Panc1 (cell line): ENCODE results near the gene NT5C1A. TPM values are rescaled to one million over a fixed set of nuclear protein-coding genes. Genes with fewer than 3 reads are reported as not detected.

Source experiments
- ATAC-seq: fragments of 200-7000 bp; cut with Tn5 transposase; 2 replicates; pipeline ENCODE4 v1.9.1; 2020; ENCODE audit warnings: mild to moderate bottlenecking, moderate library complexity
- BruUV-seq: library from RNA; stranded (reverse); fragments of 400-500 nt; replicated peaks from 2 replicates; lab custom pipeline; 2021; lab: Mats Ljungman, UMichigan
- CTCF ChIA-PET: fragments of 300-600 bp; sonication (Branson Sonifier 250); formaldehyde crosslinking; loops from one replicate; lab custom pipeline; 2022; ENCODE audit warnings: antibody characterized with exemption; lab: Charles Lee
- POLR2A ChIA-PET: fragments of 300-600 bp; sonication (Branson Sonifier 250); formaldehyde crosslinking; loops from one replicate; lab custom pipeline; 2022; ENCODE audit warnings: antibody characterized with exemption; lab: Charles Lee
- DNase-seq: peaks from one replicate; pipeline ENCODE4 v3.0.0-alpha.2; 2010; ENCODE audit warnings: low read depth, low spot score
- H3K27ac ChIP-seq: 2 replicates; pipeline ENCODE4 v1.5.1; 2011; ENCODE audit warnings: mild to moderate bottlenecking, low read length, inconsistent platforms
- H3K27me3 ChIP-seq: fragments of 200-500 bp; sonication (Bioruptor generic); 2 replicates; pipeline ENCODE4 v1.6.0; 2014; ENCODE audit warnings: low read length, inconsistent platforms; ENCODE audit not compliant: control insufficient read depth, insufficient read depth
- H3K36me3 ChIP-seq: fragments of 200-500 bp; sonication (Bioruptor generic); 2 replicates; pipeline ENCODE4 v1.5.1; 2014; ENCODE audit warnings: inconsistent platforms, mild to moderate bottlenecking, low read length, moderate library complexity; ENCODE audit not compliant: control insufficient read depth, insufficient read depth
- H3K4me1 ChIP-seq: 2 replicates; pipeline ENCODE4 v1.5.1; 2011; ENCODE audit warnings: inconsistent platforms, mild to moderate bottlenecking, low read length, moderate library complexity; ENCODE audit not compliant: control insufficient read depth, insufficient read depth
- H3K4me3 ChIP-seq, 2 experiments: 2 replicates each; pipeline ENCODE4 v1.5.1; 2011 to 2012; ENCODE audit warnings: low read depth in 2 of 2, low read length in 2 of 2, mild to moderate bottlenecking in 2 of 2, inconsistent platforms in 1 of 2, moderate library complexity in 1 of 2
- H3K9me3 ChIP-seq: fragments of 200-500 bp; sonication (Bioruptor generic); 2 replicates; pipeline ENCODE4 v1.5.1; 2014; ENCODE audit warnings: low read depth, mild to moderate bottlenecking, inconsistent platforms, low read length, moderate library complexity; ENCODE audit not compliant: control insufficient read depth, insufficient read depth
- CTCF ChIP-seq: fragments of 450-650 bp; IDR thresholded peaks from 2 replicates; pipeline ENCODE4 v1.5.1; 2017; ENCODE audit warnings: mild to moderate bottlenecking
- POLR2AphosphoS5 ChIP-seq: IDR thresholded peaks from 2 replicates; pipeline ENCODE4 v1.6.1; 2012; ENCODE audit warnings: mild to moderate bottlenecking, low read depth, low read length, moderate library complexity
- REST ChIP-seq, 2 experiments: IDR thresholded peaks; 2 replicates each; pipeline ENCODE4 v1.6.1; 2011 to 2012; ENCODE audit warnings: low read depth in 2 of 2, control low read depth in 1 of 2, low read length in 1 of 2, mild to moderate bottlenecking in 1 of 2, moderate library complexity in 1 of 2; ENCODE audit not compliant: insufficient read depth in 1 of 2
- SIN3A ChIP-seq: IDR thresholded peaks from 2 replicates; pipeline ENCODE4 v1.6.1; 2012; ENCODE audit warnings: low read depth, mild to moderate bottlenecking, low read length, moderate library complexity, borderline replicate concordance; ENCODE audit not compliant: insufficient read depth
- TCF7L2 ChIP-seq: IDR thresholded peaks from 2 replicates; pipeline ENCODE4 v1.6.1; 2011; ENCODE audit warnings: mild to moderate bottlenecking, low read depth, low read length, inconsistent platforms
- in situ Hi-C: cut with HindIII; loops from 2 replicates; pipeline ENCODE4 v1.10.0; 2016; ENCODE audit warnings: low sequenced_read_pairs, low pct_unique_long_range_greater_than_20kb
- intact Hi-C: fragments of 100-400 bp; cut with micrococcal nuclease; formaldehyde crosslinking; loops from one replicate; pipeline ENCODE4 v1.10.0; 2022; ENCODE audit not compliant: unreplicated experiment
- total RNA-seq: library from RNA; stranded (reverse); gene quantifications from one replicate; pipeline ENCODE4 v1.2.1, GENCODE V29; 2021; ENCODE audit not compliant: unreplicated experiment

Gene NT5C1A
- total RNA-seq, 1 experiment from 2014 or later, result not detected

- H3K9me3 ChIP-seq, result no peaks in the 10 kb centered on the region
- in situ Hi-C loops, result no loop called here
- 0 out of 2 replicates have a peak, but pooled peaks cover 2% of the 10 kb centered on the region for H3K4me1 ChIP-seq
- H3K4me3 ChIP-seq, result no peak overlapping the region
- ChIA-PET POLR2A (no interaction called here), CTCF (no interaction called here)
- intact Hi-C loops, result no loop called here
- no peaks in the 10 kb centered on the region for H3K36me3 ChIP-seq
- BruUV-seq, result no TSS peak
- no peak for TF ChIP-seq POLR2AphosphoS5
- TF ChIP-seq REST (IDR thresholded peaks at IDR 0.05; ENCODE audit: insufficient read depth in 1 of 2, low read depth in 2 of 2, low read length in 1 of 2), result no peak
- no peak for TF ChIP-seq SIN3A
- TF ChIP-seq CTCF, result no peak
- no peak for TF ChIP-seq TCF7L2
- DNase-seq (no peak), ATAC-seq (no peak)
- H3K27ac ChIP-seq, result no peak overlapping the region
- H3K27me3 ChIP-seq, result no peaks in the 10 kb centered on the region
Observed at GRCh38 chr1:39635871-39636210, 36.1 kb downstream of the NT5C1A start.

GRCh38 chr1:39635205-39635870 lies 36.6 kb downstream of the NT5C1A start:
- BruUV-seq, result no TSS peak
- in situ Hi-C loops, result no loop called here
- no peaks in the 10 kb centered on the region for H3K9me3 ChIP-seq
- intact Hi-C loops, result no loop called here
- ChIA-PET POLR2A (no interaction called here), CTCF (no interaction called here)
- 0 out of 2 replicates have a peak, but pooled peaks cover 2% of the 10 kb centered on the region for H3K4me1 ChIP-seq
- ATAC-seq (no peak), DNase-seq (no peak)
- TF ChIP-seq POLR2AphosphoS5, result no peak
- TF ChIP-seq CTCF, result no peak
- TF ChIP-seq SIN3A, result no peak
- TF ChIP-seq REST (IDR thresholded peaks at IDR 0.05; ENCODE audit: insufficient read depth in 1 of 2, low read depth in 2 of 2, low read length in 1 of 2), result no peak
- TF ChIP-seq TCF7L2, result no peak
- no peak overlapping the region for H3K4me3 ChIP-seq
- H3K27me3 ChIP-seq, result no peaks in the 10 kb centered on the region
- no peaks in the 10 kb centered on the region for H3K36me3 ChIP-seq
- H3K27ac ChIP-seq, result no peak overlapping the region
